BLaER1 treated with 17β-estradiol and CSF1 and Interleukin-3, amounts not matched to agents 10 nM and 100 nM (cell line): ENCODE measurements around the gene DARS1.
A peak's percentile ranks its signal among the peaks of the same experiment; 100 is the strongest.

Source experiments
- H3K27ac ChIP-seq, 11 experiments: shearing (Covaris generic); formaldehyde crosslinking; 2 replicates each; pipeline ENCODE4 v1.8.1; 2022
- H3K27me3 ChIP-seq, 11 experiments: shearing (Covaris generic); formaldehyde crosslinking; 2 replicates each; pipeline ENCODE4 v1.8.1; 2022
- H3K36me3 ChIP-seq, 11 experiments: shearing (Covaris generic); formaldehyde crosslinking; 2 replicates each; pipeline ENCODE4 v1.8.1; 2022
- H3K4me1 ChIP-seq, 10 experiments: shearing (Covaris generic); formaldehyde crosslinking; 2 replicates each; pipeline ENCODE4 v1.8.1; 2022
- H3K4me2 ChIP-seq, 11 experiments: shearing (Covaris generic); formaldehyde crosslinking; 2 replicates each; pipeline ENCODE4 v1.8.1; 2022
- H3K4me3 ChIP-seq, 10 experiments: shearing (Covaris generic); formaldehyde crosslinking; 2 replicates each; pipeline ENCODE4 v1.8.1; 2022
- H3K9ac ChIP-seq, 11 experiments: shearing (Covaris generic); formaldehyde crosslinking; 2 replicates each; pipeline ENCODE4 v1.8.1; 2022
- H3K9me3 ChIP-seq, 11 experiments: shearing (Covaris generic); formaldehyde crosslinking; replicated peaks in 1 of 11; 2 replicates each; pipeline ENCODE4 v1.8.1; 2022
- H4K20me1 ChIP-seq, 11 experiments: shearing (Covaris generic); formaldehyde crosslinking; 2 replicates each; pipeline ENCODE4 v1.8.1; 2022
- Cebpa-rat ChIP-seq, 11 experiments: shearing (Covaris generic); IDR thresholded peaks; 2 replicates each; pipeline ENCODE4 v1.8.1; 2022

Gene DARS1

DNA sequence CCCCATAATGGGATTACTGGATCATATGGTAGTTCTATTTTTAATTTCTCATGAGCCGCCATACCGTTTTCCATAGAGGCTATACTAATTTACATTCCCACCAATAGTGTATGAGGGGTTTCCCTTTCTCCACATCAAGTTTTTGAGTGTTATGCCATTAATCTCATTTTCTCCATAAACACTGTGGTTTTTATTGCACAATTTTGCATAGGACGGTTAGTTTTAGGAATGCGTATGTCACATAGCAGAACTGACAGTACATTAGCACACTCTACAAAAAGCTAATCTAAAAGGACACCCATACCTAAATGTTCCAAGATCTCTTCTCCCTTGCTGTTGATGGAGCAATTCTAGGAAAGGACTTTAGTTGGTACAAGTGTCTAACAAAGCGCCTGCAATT is 32.5 kb downstream of the DARS1 start:
- no peak overlapping the region for H3K4me2 ChIP-seq
- H3K4me3 ChIP-seq, result no peak overlapping the region
- peaks cover 0 to 32% (median 0%) of the 10 kb centered on the region in 11 experiments; a peak in 6 of 22 replicates for H4K20me1 ChIP-seq
- no peaks in the 10 kb centered on the region for H3K27me3 ChIP-seq
- H3K4me1 ChIP-seq, result peaks cover 0 to 9% (median 0%) of the 10 kb centered on the region in 10 experiments; a peak in 4 of 20 replicates
- H3K9ac ChIP-seq, result no peak overlapping the region
- peaks cover 0 to 18% (median 4%) of the 10 kb centered on the region in 11 experiments; a peak in 7 of 22 replicates for H3K9me3 ChIP-seq
- H3K27ac ChIP-seq, result no peak overlapping the region
- peak in 1 of 11 experiments; percentile 7; a peak in 1 of 22 replicates for TF ChIP-seq Cebpa-rat (IDR thresholded peaks at IDR 0.05)
- H3K36me3 ChIP-seq, result peaks cover 64 to 90% (median 80%) of the 10 kb centered on the region in 11 experiments

DNA sequence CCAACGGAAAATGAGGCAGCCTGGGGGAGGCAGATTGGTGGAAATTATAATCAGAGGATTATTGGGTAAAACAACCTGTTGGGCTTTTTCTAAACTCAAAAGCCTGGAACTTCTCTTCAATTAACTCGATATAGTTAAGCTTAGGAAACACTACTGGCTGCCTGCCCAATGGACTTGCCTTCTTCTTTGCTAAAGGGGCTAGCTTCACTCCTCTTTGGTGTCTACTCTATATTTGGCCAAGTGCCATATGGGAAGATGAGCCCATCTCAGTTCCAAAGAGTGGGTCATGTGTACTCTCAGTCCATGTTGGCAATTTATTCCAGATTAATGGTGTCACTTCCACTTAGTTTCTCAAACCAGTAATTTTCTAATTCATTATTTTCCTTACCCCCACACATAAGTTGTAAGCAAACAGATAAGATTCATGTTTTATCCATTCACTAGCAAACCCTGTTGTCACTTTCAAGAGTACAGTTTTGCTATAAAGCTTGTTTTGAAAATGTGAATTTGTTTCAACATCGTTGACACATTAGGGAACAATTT is 34.3 kb downstream of the DARS1 start:
- no peak overlapping the region for H3K27ac ChIP-seq
- no peaks in the 10 kb centered on the region for H3K27me3 ChIP-seq
- peaks cover 0 to 32% (median 0%) of the 10 kb centered on the region in 11 experiments; a peak in 5 of 22 replicates for H4K20me1 ChIP-seq
- peaks cover 62 to 90% (median 77%) of the 10 kb centered on the region in 11 experiments for H3K36me3 ChIP-seq
- no peak for TF ChIP-seq Cebpa-rat (IDR thresholded peaks at IDR 0.05)
- no peak overlapping the region for H3K9ac ChIP-seq
- H3K4me1 ChIP-seq, result peaks cover 0 to 9% (median 0%) of the 10 kb centered on the region in 10 experiments; a peak in 4 of 20 replicates
- H3K4me2 ChIP-seq, result no peak overlapping the region
- peaks cover 0 to 16% (median 4%) of the 10 kb centered on the region in 11 experiments; a peak in 6 of 22 replicates for H3K9me3 ChIP-seq
- no peak overlapping the region for H3K4me3 ChIP-seq

DNA sequence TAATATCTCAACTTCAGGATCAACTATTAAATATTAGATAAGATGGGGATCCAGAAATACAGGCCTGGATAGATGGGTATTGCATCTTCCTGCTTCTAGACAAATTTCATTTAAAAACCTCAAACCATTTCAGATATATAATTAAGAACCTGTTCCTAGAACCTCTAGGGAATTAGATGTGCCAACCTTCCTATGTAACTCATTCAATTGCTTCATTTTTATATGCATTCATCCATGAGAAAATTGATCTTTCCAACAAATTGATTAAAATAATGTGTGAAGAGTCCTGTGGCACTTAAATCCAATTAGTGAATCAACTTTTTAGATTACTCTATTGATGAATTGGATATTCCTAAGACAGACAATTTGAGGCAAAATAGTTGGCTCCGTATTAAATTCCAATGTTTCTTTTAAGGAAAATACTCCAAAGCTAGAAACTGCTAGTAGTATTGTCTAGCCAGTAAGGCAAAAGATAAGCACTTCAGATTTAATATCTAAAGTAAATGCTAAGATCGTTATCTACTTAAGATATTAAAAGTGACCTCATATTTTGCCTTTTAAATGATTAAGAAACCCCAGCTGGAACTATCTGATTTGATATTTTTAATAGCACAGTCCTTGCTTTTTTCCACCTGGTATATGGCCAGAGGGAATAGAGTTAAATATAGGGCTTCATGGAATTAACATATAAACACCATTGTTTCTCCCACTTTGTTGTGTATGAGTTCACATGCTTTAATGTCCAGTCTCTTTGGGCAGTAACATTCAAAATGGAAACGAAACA is 35.8 kb downstream of the DARS1 start:
- TF ChIP-seq Cebpa-rat (IDR thresholded peaks at IDR 0.05), result no peak
- Histone ChIP-seq H3K27ac (no peak overlapping the region), H3K36me3 (peaks cover 64 to 91% (median 78%) of the 10 kb centered on the region in 11 experiments), H3K9ac (no peak overlapping the region), H3K4me1 (peaks cover 0 to 9% (median 0%) of the 10 kb centered on the region in 10 experiments; a peak in 4 of 20 replicates), H3K27me3 (no peaks in the 10 kb centered on the region), H3K9me3 (peaks cover 0 to 21% (median 7%) of the 10 kb centered on the region in 11 experiments; a peak in 11 of 22 replicates), H4K20me1 (peaks cover 0 to 32% (median 0%) of the 10 kb centered on the region in 11 experiments; a peak in 5 of 22 replicates), H3K4me2 (no peak overlapping the region), H3K4me3 (no peak overlapping the region)

DNA sequence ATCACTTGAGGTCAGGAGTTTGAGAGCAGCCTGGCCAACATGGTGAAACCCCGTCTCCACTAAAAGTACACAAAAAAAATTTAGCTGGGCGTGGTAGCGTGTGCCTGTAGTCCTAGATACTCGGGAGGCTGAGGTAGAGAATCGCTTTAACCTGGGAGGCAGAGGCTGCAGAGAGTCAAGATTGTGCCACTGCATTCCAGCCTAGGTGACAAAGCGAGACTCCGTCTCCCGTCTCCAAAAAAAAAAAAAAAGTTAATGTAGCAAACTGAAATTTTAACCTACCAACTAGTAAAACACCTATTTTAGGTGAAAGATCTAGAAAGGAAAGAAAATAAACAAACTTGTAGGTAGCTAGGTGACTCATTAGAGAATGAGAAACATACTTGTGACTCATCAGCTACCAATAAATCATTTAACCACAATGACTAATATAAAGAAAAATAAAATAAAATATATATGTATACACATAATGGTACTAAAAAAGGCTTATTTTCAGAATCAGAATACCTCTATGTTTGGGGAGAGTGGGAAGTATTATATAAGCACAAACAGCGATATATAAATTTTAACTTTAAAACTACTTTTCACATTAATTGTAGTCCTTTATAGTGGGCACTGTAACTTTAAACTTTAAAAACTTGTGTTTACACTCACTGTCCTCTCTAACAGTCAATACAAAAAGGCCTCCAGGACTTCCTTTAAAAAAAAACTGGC is 36.6 kb downstream of the DARS1 start:
- Histone ChIP-seq H3K4me3 (no peak overlapping the region), H4K20me1 (peaks cover 0 to 29% (median 0%) of the 10 kb centered on the region in 11 experiments; a peak in 5 of 22 replicates), H3K9ac (no peak overlapping the region), H3K27me3 (no peaks in the 10 kb centered on the region), H3K4me2 (no peak overlapping the region), H3K4me1 (peaks cover 0 to 9% (median 0%) of the 10 kb centered on the region in 10 experiments; a peak in 4 of 20 replicates), H3K27ac (peak overlapping the region in 1 of 11 experiments; percentile 13; a peak in 1 of 22 replicates), H3K9me3 (peaks cover under 1 to 23% (median 8%) of the 10 kb centered on the region in 11 experiments; a peak in 14 of 22 replicates), H3K36me3 (peaks cover 63 to 91% (median 77%) of the 10 kb centered on the region in 11 experiments)
- no peak for TF ChIP-seq Cebpa-rat (IDR thresholded peaks at IDR 0.05)

DNA sequence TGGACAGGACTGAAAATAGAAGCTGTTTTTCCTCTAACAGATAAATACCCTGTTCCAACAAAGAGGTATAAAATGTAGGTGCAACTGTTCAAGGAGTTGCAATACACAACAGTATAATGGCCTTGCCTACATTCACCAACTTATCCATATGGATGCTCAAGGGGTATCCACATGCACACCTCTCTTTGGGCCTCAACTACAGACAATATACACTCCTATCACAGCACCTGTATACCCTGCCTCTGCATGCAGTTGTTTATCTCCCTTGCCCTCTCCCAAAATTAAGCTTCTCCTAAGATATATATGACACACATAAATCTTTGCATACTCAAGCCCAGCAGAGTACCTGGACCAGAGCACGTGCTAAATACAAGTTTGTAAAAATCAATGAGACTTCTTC is 37.3 kb downstream of the DARS1 start:
- Histone ChIP-seq H3K36me3 (peaks cover 64 to 91% (median 78%) of the 10 kb centered on the region in 11 experiments), H3K27ac (peak overlapping the region in 1 of 11 experiments; percentile 13; a peak in 1 of 22 replicates)
- TF ChIP-seq Cebpa-rat (IDR thresholded peaks at IDR 0.05), result no peak

DNA sequence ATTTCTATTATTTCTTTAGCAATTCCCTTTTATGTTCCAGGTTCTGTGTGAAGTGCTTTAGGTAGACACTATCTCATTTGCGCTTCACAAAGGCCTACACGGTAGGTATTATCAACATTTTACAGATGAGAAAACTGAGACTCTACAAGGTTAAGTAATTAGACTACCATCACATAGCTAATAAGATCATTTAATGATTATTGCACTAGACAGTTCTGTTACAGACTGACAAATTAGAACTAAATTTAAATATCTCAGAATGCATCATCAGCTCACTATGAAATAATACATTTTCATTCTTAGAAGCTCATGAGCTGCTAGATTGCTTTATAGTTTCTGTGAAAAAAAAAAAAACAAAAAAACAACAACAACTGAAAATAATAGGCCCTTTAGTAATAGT is 37.9 kb downstream of the DARS1 start:
- no peak for TF ChIP-seq Cebpa-rat (IDR thresholded peaks at IDR 0.05)
- Histone ChIP-seq H3K4me3 (no peak overlapping the region), H3K27ac (no peak overlapping the region), H3K9ac (no peak overlapping the region), H4K20me1 (peaks cover 0 to 27% (median 0%) of the 10 kb centered on the region in 11 experiments; a peak in 5 of 22 replicates), H3K4me1 (peaks cover 0 to 9% (median 0%) of the 10 kb centered on the region in 10 experiments; a peak in 4 of 20 replicates), H3K27me3 (no peaks in the 10 kb centered on the region), H3K4me2 (no peak overlapping the region), H3K36me3 (peaks cover 64 to 91% (median 78%) of the 10 kb centered on the region in 11 experiments), H3K9me3 (peaks cover 13 to 27% (median 19%) of the 10 kb centered on the region in 11 experiments)

More for the DNA sequence above, 37.3 kb downstream of the DARS1 start:
- Histone ChIP-seq H3K4me3 (no peak overlapping the region), H4K20me1 (peaks cover 0 to 29% (median 0%) of the 10 kb centered on the region in 11 experiments; a peak in 5 of 22 replicates), H3K9ac (no peak overlapping the region), H3K4me1 (peaks cover 0 to 9% (median 0%) of the 10 kb centered on the region in 10 experiments; a peak in 4 of 20 replicates), H3K9me3 (peaks cover 7 to 27% (median 14%) of the 10 kb centered on the region in 11 experiments; a peak in 20 of 22 replicates), H3K4me2 (no peak overlapping the region), H3K27me3 (no peaks in the 10 kb centered on the region)

DNA sequence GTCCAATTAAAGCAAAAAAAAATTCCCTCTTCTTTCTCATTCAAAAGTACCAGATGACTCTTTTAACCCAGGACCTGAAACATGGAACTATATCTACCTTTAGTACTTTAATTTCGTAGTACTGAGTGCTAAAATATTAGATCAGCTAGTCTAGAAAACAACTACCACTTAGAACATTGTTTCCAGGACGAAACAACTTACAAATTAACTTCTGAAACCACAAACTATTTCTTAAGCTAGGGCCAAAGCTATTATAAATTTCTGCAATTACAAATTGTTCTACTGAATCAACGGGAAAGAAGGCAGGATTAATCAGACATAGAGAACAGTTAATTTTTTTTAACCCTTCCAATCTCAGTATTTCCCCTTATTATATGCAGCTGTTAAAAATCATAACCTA is 39.9 kb downstream of the DARS1 start:
- Histone ChIP-seq H3K27me3 (no peaks in the 10 kb centered on the region), H3K9ac (no peak overlapping the region), H3K36me3 (peaks cover 55 to 82% (median 66%) of the 10 kb centered on the region in 11 experiments), H4K20me1 (peaks cover 0 to 23% (median 0%) of the 10 kb centered on the region in 11 experiments; a peak in 4 of 22 replicates), H3K4me1 (peaks cover 0 to 9% (median 0%) of the 10 kb centered on the region in 10 experiments; a peak in 3 of 20 replicates), H3K4me2 (no peak overlapping the region), H3K27ac (no peak overlapping the region), H3K4me3 (no peak overlapping the region), H3K9me3 (peaks cover 13 to 37% (median 29%) of the 10 kb centered on the region in 11 experiments)
- TF ChIP-seq Cebpa-rat (IDR thresholded peaks at IDR 0.05), result no peak

DNA sequence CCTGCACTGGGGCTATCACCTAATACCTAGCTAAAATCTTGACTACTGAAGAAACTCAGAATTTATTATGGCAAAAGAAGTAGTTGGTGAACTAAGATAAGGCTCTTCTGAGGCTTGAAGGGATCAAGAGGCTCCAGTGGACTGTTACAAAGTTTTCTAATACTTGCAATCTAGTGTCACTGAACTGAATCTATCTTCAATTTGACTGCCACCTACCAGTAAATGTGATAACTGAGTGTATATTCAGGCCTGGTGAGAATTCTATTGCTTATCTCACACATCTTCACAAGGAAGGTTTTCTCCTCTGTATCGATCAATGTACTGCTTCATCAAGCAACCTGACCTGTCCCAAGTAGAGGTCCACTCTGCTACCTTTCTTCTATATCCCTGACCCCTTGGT is 40.8 kb downstream of the DARS1 start:
- Histone ChIP-seq H3K9me3 (peaks cover 14 to 44% (median 35%) of the 10 kb centered on the region in 11 experiments), H3K4me1 (peaks cover 0 to 9% (median 0%) of the 10 kb centered on the region in 10 experiments; a peak in 3 of 20 replicates), H3K9ac (no peak overlapping the region), H3K4me2 (no peak overlapping the region), H3K4me3 (no peak overlapping the region), H3K27ac (no peak overlapping the region), H3K36me3 (peaks cover 60 to 80% (median 69%) of the 10 kb centered on the region in 11 experiments), H4K20me1 (peaks cover 0 to 18% (median 0%) of the 10 kb centered on the region in 11 experiments; a peak in 4 of 22 replicates), H3K27me3 (no peaks in the 10 kb centered on the region)
- TF ChIP-seq Cebpa-rat (IDR thresholded peaks at IDR 0.05), result no peak
